Smooth muscle cell (in vitro differentiated cells): ENCODE measurements around the gene HCN4. TPM values are rescaled to one million over a fixed set of nuclear protein-coding genes. Genes with fewer than 3 reads are reported as not detected.

Experiments
- DNase-seq: peaks from one replicate; lab custom pipeline; 2025; ENCODE audit not compliant: unreplicated experiment; lab: John Stamatoyannopoulos, UW
- H2AFZ ChIP-seq: fragments of 200-600 bp; sonication (generic); 2 replicates; pipeline ENCODE4 v1.6.0; 2016; ENCODE audit warnings: antibody characterized with exemption, low read depth, mild to moderate bottlenecking
- H3F3A ChIP-seq: fragments of 200-600 bp; sonication (generic); 2 replicates; pipeline ENCODE4 v1.6.0; 2017; ENCODE audit warnings: antibody characterized with exemption, low read depth
- H3K27ac ChIP-seq: fragments of 200-600 bp; sonication (generic); 2 replicates; pipeline ENCODE4 v1.5.1; 2016; ENCODE audit warnings: low read depth, mild to moderate bottlenecking
- H3K27me3 ChIP-seq: fragments of 200-600 bp; sonication (generic); 2 replicates; pipeline ENCODE4 v1.6.1; 2016; ENCODE audit warnings: low read depth, mild to moderate bottlenecking
- H3K36me3 ChIP-seq: fragments of 200-600 bp; sonication (generic); 2 replicates; pipeline ENCODE4 v1.5.1; 2016; ENCODE audit warnings: low read depth
- H3K4me1 ChIP-seq: fragments of 200-600 bp; sonication (generic); 2 replicates; pipeline ENCODE4 v1.5.1; 2016; ENCODE audit warnings: low read depth
- H3K4me2 ChIP-seq: fragments of 200-600 bp; sonication (generic); 2 replicates; pipeline ENCODE4 v1.6.0; 2016; ENCODE audit warnings: mild to moderate bottlenecking
- H3K4me3 ChIP-seq: fragments of 200-600 bp; sonication (generic); 2 replicates; pipeline ENCODE4 v1.5.1; 2016; ENCODE audit warnings: mild to moderate bottlenecking
- H3K79me2 ChIP-seq: fragments of 200-600 bp; sonication (generic); 2 replicates; pipeline ENCODE4 v1.6.0; 2016; ENCODE audit warnings: low read depth, mild to moderate bottlenecking
- H3K9ac ChIP-seq: fragments of 200-600 bp; sonication (generic); 2 replicates; pipeline ENCODE4 v1.6.0; 2016; ENCODE audit warnings: low read depth
- H3K9me3 ChIP-seq: fragments of 200-600 bp; sonication (generic); replicated peaks from 2 replicates; pipeline ENCODE4 v1.5.1; 2016; ENCODE audit warnings: low read depth
- H4K20me1 ChIP-seq: fragments of 200-600 bp; sonication (generic); 2 replicates; pipeline ENCODE4 v1.6.0; 2016; ENCODE audit warnings: low read depth
- CTCF ChIP-seq: fragments of 200-600 bp; sonication (generic); IDR thresholded peaks from 2 replicates; pipeline ENCODE4 v1.5.1; 2017; ENCODE audit warnings: borderline replicate concordance, mild to moderate bottlenecking, antibody characterized with exemption; ENCODE audit not compliant: insufficient read depth, poor library complexity, severe bottlenecking
- whole genome bisulfite sequencing: methylation state at CpG from one replicate; pipeline ENCODE4 v1.1.7; 2016; ENCODE audit warnings: low lambda C conversion rate; 5-methylcytosine and 5-hydroxymethylcytosine counted together
- polyA plus RNA-seq: library from polyadenylated mRNA; unstranded; fragments of >200 nt; fragmentation: Nextera tagmentation; extraction: Ambion mirVana; gene quantifications from 2 replicates; pipeline ENCODE4 v1.2.1, GENCODE V29; 2016
- total RNA-seq: library from RNA; depleted of rRNA; stranded (reverse); fragments of >200 nt; gene quantifications from 2 replicates; pipeline ENCODE4 v1.2.3, GENCODE V29; 2014

The HCN4 gene
- total and polyA plus RNA-seq, 2 experiments from 2014 or later = 0.07 TPM; not detected in 1

- no peak for TF ChIP-seq CTCF
- Histone ChIP-seq H3K79me2 (no peaks in the 10 kb centered on the region), H3K9me3 (no peaks in the 10 kb centered on the region), H4K20me1 (no peaks in the 10 kb centered on the region), H3K4me3 (no peak overlapping the region), H3K4me1 (no peaks in the 10 kb centered on the region), H3F3A (no peaks in the 10 kb centered on the region), H3K4me2 (no peak overlapping the region), H2AFZ (no peak overlapping the region), H3K36me3 (no peaks in the 10 kb centered on the region), H3K27ac (no peak overlapping the region), H3K27me3 (peaks cover 19% of the 10 kb centered on the region), H3K9ac (no peak overlapping the region)
- no peak for DNase-seq
- 78% methylated on average over 6 of the region's 6 CpGs for WGBS
Observed at GRCh38 chr15:73375755-73376305, 7.1 kb upstream of the HCN4 start.

- DNase-seq = no peak
- Histone ChIP-seq H3K4me3 (no peak overlapping the region), H3K9ac (no peak overlapping the region), H3K4me2 (no peak overlapping the region), H2AFZ (no peak overlapping the region), H4K20me1 (no peaks in the 10 kb centered on the region), H3K27ac (no peak overlapping the region), H3K4me1 (no peaks in the 10 kb centered on the region), H3K27me3 (peaks cover 27% of the 10 kb centered on the region), H3F3A (no peaks in the 10 kb centered on the region), H3K9me3 (no peaks in the 10 kb centered on the region), H3K79me2 (no peaks in the 10 kb centered on the region), H3K36me3 (no peaks in the 10 kb centered on the region)
- no peak for TF ChIP-seq CTCF
- 66% methylated on average over 5 of the region's 5 CpGs for WGBS
Observed at GRCh38 chr15:73375012-73375411, 6.3 kb upstream of the HCN4 start.

DNA sequence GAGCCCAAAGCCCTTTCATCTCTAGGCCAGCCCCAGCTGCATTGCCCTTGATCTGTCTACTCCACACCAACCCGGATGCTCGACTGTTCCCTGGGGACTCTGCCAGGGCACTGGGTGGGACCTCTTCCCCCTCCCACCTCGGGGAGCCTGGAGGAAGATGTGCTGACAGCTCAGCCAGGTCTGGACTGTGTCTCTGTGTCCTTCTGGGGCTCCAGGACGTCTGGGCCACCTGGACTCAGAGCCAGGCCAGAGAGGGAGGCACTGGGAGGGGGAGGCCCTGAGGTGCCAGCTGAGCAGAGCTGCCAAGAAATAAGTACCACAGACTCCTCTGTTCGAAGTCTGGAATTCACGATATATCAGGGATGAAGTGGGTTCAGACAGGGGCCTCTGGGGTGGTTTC, 5.8 kb upstream of the HCN4 start:
- no peak for TF ChIP-seq CTCF
- Histone ChIP-seq H3K9me3 (no peaks in the 10 kb centered on the region), H3F3A (no peaks in the 10 kb centered on the region), H3K4me2 (no peak overlapping the region), H3K27me3 (peaks cover 31% of the 10 kb centered on the region), H3K79me2 (no peaks in the 10 kb centered on the region), H3K36me3 (no peaks in the 10 kb centered on the region), H3K4me3 (no peak overlapping the region), H4K20me1 (no peaks in the 10 kb centered on the region), H3K27ac (no peak overlapping the region), H2AFZ (no peak overlapping the region), H3K9ac (no peak overlapping the region), H3K4me1 (no peaks in the 10 kb centered on the region)
- DNase-seq = no peak
- WGBS = 50% methylated on average over 6 of the region's 6 CpGs

GRCh38 chr15:73373221-73373620, 4.5 kb upstream of the HCN4 start:
- no peak overlapping the region for H3K9ac ChIP-seq
- H3K79me2 ChIP-seq = no peaks in the 10 kb centered on the region
- H3K4me3 ChIP-seq = no peak overlapping the region
- WGBS = 94% methylated on average over 1 of the region's 1 CpG
- H3K36me3 ChIP-seq = no peaks in the 10 kb centered on the region
- no peaks in the 10 kb centered on the region for H3K9me3 ChIP-seq
- TF ChIP-seq CTCF = no peak
- H3K4me2 ChIP-seq = no peak overlapping the region
- no peak overlapping the region for H2AFZ ChIP-seq
- no peak overlapping the region for H3K27ac ChIP-seq
- H4K20me1 ChIP-seq = no peaks in the 10 kb centered on the region
- H3K4me1 ChIP-seq = peaks cover 8% of the 10 kb centered on the region
- no peaks in the 10 kb centered on the region for H3F3A ChIP-seq
- DNase-seq = no peak
- H3K27me3 ChIP-seq = peaks cover 45% of the 10 kb centered on the region
